ENCODE results near the gene GPX4.

Gene GPX4

DNA sequence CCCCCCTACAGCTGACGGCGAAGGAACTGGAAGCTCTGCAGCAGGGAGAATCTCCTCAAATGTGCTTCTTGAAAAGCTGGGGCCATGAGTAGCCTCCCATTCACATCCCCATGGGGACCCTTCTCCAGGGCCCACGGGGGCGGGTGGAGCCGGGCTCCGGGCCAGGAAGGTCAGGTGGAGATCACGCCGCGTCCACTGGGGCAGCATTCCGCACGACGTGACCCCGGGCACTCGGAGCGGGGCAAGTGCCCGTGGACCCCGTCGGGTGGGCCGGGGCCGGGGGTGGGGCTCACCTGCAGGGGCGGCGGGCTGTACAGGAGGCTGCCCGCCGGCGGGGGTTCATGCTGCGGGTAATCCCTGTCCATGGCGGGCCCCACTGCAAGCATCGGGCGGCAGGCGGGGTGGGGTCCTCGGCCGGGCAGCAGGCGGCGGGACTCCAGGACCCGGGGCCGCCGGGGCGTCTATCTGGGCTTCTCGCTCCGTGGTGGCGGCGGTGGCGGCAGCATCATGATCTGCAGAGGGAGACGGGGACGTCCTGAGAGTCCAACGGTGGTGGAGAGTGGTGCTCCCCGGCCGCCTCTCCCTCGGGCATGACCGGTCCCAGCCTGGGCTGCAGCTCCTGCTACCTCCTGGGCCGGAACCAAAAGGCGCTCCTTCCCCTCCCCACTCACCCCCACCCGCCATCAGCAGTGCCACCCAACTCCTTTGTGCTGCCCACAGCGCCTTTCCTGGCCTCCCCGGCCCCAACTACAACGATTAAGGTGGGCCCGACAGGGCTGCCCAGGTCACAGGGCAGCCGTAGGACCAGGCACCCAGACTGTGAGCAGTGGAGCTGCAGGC is 50.3 kb downstream of the GPX4 start:
- DNase-seq: no peak

DNA sequence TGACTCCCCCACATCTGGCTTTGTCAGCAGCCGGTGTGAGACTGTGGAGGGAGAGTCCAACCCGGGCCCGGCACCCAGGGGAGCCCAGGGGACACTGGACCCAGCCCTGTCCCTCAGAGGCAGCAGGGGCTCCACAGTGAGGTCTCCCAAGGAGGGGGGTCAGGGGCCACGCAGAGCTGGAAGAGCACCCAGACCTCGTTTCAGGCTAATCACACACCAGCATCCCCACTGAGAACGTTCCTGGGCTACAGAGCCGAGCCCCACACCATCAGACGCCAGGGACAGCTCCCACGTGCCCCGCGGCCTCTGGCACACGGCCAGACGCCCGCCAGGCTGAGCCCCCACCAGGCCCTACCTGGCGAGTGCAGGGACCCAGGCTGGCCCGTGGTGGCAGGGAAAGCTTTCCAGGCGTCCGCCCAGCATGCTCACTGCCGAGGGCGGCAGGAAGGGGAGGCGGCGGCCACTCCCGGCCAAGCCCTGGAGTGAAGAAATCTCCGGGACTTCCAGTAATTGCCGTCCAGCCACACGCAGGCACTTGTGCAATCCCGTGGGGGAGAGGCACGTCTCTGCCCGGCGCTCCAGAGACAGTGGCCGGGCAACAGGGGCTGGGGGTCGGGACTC is 51.0 kb downstream of the GPX4 start:
- no peak for DNase-seq

DNA sequence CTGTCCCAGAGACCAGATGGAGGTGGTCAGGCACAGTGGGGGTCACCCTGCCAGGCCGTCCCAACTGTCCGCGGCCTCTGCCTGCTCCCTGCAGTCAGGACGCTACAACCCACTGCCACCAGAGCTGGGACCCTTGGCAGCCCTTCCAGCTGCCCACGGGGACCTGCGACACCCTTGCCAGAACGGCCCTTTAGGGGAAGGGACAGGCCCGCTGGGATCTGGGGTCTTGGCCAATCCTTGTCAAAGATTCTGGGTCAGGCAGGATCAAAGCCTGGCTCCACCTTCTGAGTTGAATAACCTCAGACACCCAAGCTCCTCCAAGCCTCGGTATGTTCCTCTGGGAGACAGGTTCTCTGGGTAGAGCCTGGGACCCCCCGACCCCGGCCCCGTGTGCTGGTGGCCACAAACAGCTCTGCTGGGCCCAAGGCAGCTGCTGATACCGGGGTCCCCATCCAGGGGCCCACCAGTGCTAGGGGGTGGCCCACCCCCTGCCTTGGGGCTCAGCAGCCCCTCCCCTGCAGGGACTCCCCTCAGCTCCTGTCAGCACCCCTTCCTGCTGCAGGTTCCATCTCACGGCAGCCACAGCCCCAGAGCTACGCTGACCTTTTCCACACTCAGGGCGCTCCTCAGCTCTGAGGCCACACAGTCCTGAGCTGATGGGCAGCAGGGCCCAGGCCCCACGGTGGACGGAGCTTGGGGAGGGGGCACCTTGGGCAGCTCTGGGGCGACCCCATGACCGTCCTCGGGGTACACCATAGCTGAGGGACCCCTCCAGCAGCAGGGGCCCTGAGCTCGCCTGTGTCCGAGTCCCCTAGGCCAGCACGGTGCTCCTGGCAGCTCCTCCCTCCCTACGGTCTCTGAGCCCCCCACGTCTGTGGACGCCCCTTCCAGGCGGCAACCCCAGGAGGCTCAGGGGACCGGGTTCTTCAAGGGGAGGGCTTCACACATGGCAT is 51.8 kb downstream of the GPX4 start:
- DNase-seq: no peak
